MCF 10A (cell line): ENCODE results near the gene ENTR1. TPM values are rescaled to one million over a fixed set of nuclear protein-coding genes. Genes with fewer than 3 reads are reported as not detected.

Experiments
- BruUV-seq: library from RNA; stranded (reverse); fragments of 400-500 nt; replicated peaks from 2 replicates; lab custom pipeline; 2021; lab: Mats Ljungman, UMichigan
- CTCF ChIA-PET: fragments of 300-600 bp; sonication (Branson Sonifier 250); formaldehyde crosslinking; extraction: SDS; loops from one replicate; lab custom pipeline; 2021; ENCODE audit warnings: antibody characterized with exemption, inconsistent platforms; lab: Yijun Ruan, JAX
- POLR2A ChIA-PET: fragments of 300-600, 350-650 bp; sonication (Branson Sonifier 250); formaldehyde crosslinking; extraction: SDS; loops from one replicate; lab custom pipeline; 2020; ENCODE audit warnings: antibody characterized with exemption, inconsistent platforms; lab: Yijun Ruan, JAX
- DNase-seq: peaks from one replicate; pipeline ENCODE4 v3.0.0-alpha.2; 2018; ENCODE audit not compliant: unreplicated experiment
- H3K27ac Mint-ChIP-seq: one replicate; pipeline ENCODE4 v1.8.0; 2022; ENCODE audit warnings: mild to moderate bottlenecking, low read depth, mixed read lengths; ENCODE audit not compliant: unreplicated experiment
- H3K27me3 Mint-ChIP-seq: one replicate; pipeline ENCODE4 v1.8.0; 2022; ENCODE audit warnings: mixed read lengths; ENCODE audit not compliant: insufficient read depth, unreplicated experiment
- H3K36me3 Mint-ChIP-seq: one replicate; pipeline ENCODE4 v1.8.0; 2022; ENCODE audit warnings: mild to moderate bottlenecking, moderate library complexity, mixed read lengths; ENCODE audit not compliant: insufficient read depth, unreplicated experiment
- H3K4me1 Mint-ChIP-seq: one replicate; pipeline ENCODE4 v1.8.0; 2022; ENCODE audit warnings: mixed read lengths; ENCODE audit not compliant: insufficient read depth, unreplicated experiment
- H3K4me3 Mint-ChIP-seq: one replicate; pipeline ENCODE4 v1.8.0; 2022; ENCODE audit warnings: mild to moderate bottlenecking, moderate library complexity, mixed read lengths; ENCODE audit not compliant: unreplicated experiment
- H3K9me3 Mint-ChIP-seq: one replicate; pipeline ENCODE4 v1.8.0; 2022; ENCODE audit warnings: mixed read lengths; ENCODE audit not compliant: unreplicated experiment
- CTCF ChIP-seq: fragments of 200-600 bp; IDR thresholded peaks from one replicate; pipeline ENCODE4 v1.8.0; 2022; ENCODE audit warnings: antibody characterized with exemption, mild to moderate bottlenecking; ENCODE audit not compliant: unreplicated experiment
- intact Hi-C: fragments of 100-400 bp; cut with micrococcal nuclease; formaldehyde crosslinking; loops from 2 replicates; pipeline ENCODE4 v1.14.1; 2022
- total RNA-seq: library from RNA; stranded (reverse); gene quantifications from 2 replicates; pipeline ENCODE4 v1.2.3, GENCODE V29; 2022

ENTR1 gene
- total RNA-seq, 1 experiment from 2014 or later = 82.2 TPM

GRCh38 chr9:136444102-136444501 lies 33.7 kb upstream of the ENTR1 start:
- Mint-ChIP-seq H3K27me3 (no peaks in the 10 kb centered on the region), H3K4me3 (no peak overlapping the region), H3K4me1 (no peaks in the 10 kb centered on the region), H3K9me3 (no peaks in the 10 kb centered on the region), H3K27ac (no peak overlapping the region), H3K36me3 (peaks cover 84% of the 10 kb centered on the region)
- POLR2A ChIA-PET = interaction anchor here (0.6 to 1.7 kb wide), 3 partner anchors 11 to 77 kb away, joined by 3 to 4 read pairs (median 3); no protein-coding TSS in a partner anchor
- no peak for DNase-seq
- BruUV-seq = no TSS peak
- no peak for TF ChIP-seq CTCF
- intact Hi-C loops = no loop called here
- CTCF ChIA-PET = interaction anchor here (1.2 kb wide), 1 partner anchor 15 kb away, joined by 3 read pairs; no protein-coding TSS in a partner anchor

DNA sequence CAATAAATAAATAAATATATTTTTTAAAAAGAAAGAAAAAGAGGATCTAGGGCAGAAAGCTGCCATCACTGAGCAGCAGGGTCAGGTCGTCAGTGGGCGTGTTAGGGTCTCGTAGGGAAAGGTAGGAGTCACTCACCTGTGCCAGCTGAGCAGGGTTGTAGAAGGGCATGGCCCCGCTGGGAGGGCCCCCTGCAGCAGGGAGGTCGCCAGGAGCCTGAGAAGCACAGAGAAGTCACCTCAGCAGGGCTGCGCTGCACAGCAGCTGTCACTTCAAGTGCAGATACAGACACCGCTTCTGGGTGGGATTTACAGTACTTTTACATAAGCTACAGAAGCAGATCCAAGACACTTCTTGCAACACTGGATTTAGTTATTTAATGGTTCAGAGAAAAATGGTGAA lies 33.3 kb upstream of the ENTR1 start:
- Mint-ChIP-seq H3K27me3 (no peaks in the 10 kb centered on the region), H3K9me3 (no peaks in the 10 kb centered on the region), H3K4me1 (no peaks in the 10 kb centered on the region), H3K36me3 (peaks cover 79% of the 10 kb centered on the region), H3K27ac (no peak overlapping the region), H3K4me3 (no peak overlapping the region)
- intact Hi-C loops = no loop called here
- DNase-seq = no peak
- ChIA-PET CTCF (interaction anchor here (0.6 to 1.2 kb wide), 3 partner anchors 9 to 839 kb away, joined by 3 read pairs; no protein-coding TSS in a partner anchor), POLR2A (interaction anchor here (0.6 to 0.7 kb wide), 2 partner anchors 10 to 77 kb away, joined by 3 read pairs; no protein-coding TSS in a partner anchor)
- TF ChIP-seq CTCF = no peak
- BruUV-seq = no TSS peak

GRCh38 chr9:136443087-136443486 lies 32.7 kb upstream of the ENTR1 start:
- ChIA-PET POLR2A (no interaction called here), CTCF (interaction anchor here (0.6 to 1.2 kb wide), 4 partner anchors 10 to 839 kb away, joined by 3 to 5 read pairs (median 3); no protein-coding TSS in a partner anchor)
- H3K9me3 Mint-ChIP-seq = no peaks in the 10 kb centered on the region
- no peak for TF ChIP-seq CTCF
- BruUV-seq = no TSS peak
- no peaks in the 10 kb centered on the region for H3K4me1 Mint-ChIP-seq
- H3K27ac Mint-ChIP-seq = no peak overlapping the region
- intact Hi-C loops = no loop called here
- peaks cover 74% of the 10 kb centered on the region for H3K36me3 Mint-ChIP-seq
- no peaks in the 10 kb centered on the region for H3K27me3 Mint-ChIP-seq
- H3K4me3 Mint-ChIP-seq = no peak overlapping the region
- no peak for DNase-seq

- no peak for DNase-seq
- intact Hi-C loops = no loop called here
- Mint-ChIP-seq H3K27ac (no peak overlapping the region), H3K27me3 (no peaks in the 10 kb centered on the region), H3K36me3 (peaks cover 66% of the 10 kb centered on the region), H3K4me1 (peaks cover 5% of the 10 kb centered on the region), H3K9me3 (no peaks in the 10 kb centered on the region), H3K4me3 (no peak overlapping the region)
- no peak for TF ChIP-seq CTCF
- ChIA-PET CTCF (interaction anchor here (0.6 to 0.8 kb wide), 3 partner anchors 29 to 587 kb away, joined by 3 to 5 read pairs (median 4); no protein-coding TSS in a partner anchor), POLR2A (interaction anchor here (0.6 kb wide), 1 partner anchor 862 kb away, joined by 3 read pairs; no protein-coding TSS in a partner anchor)
- no TSS peak for BruUV-seq
Measured at GRCh38 chr9:136442265-136442664, 31.9 kb upstream of the ENTR1 start.
